IMR-90 (cell line): ENCODE measurements around the gene MTMR3.

Experiments
- CTCF ChIP-seq: conservative IDR thresholded peaks from 2 replicates; pipeline ENCODE4 v1.5.1; 2012; ENCODE audit warnings: mild to moderate bottlenecking, low read depth, low read length, improper control_type of control experiment
- ELK1 ChIP-seq: fragments of 150-350 bp; IDR thresholded peaks from 2 replicates; pipeline ENCODE4 v1.6.1; 2016; ENCODE audit warnings: low read depth, mild to moderate bottlenecking, low read length, moderate library complexity, borderline replicate concordance
- MXI1 ChIP-seq: IDR thresholded peaks from 2 replicates; pipeline ENCODE4 v1.6.1; 2012; ENCODE audit warnings: low read depth, mild to moderate bottlenecking, low read length, moderate library complexity, borderline replicate concordance
- RAD21 ChIP-seq: IDR thresholded peaks from 2 replicates; pipeline ENCODE4 v1.6.1; 2012; ENCODE audit warnings: low read length, improper control_type of control experiment
- RFX5 ChIP-seq: IDR thresholded peaks from 2 replicates; pipeline ENCODE4 v1.8.0; 2012; ENCODE audit warnings: low read depth, mild to moderate bottlenecking, low read length, moderate library complexity

DNA sequence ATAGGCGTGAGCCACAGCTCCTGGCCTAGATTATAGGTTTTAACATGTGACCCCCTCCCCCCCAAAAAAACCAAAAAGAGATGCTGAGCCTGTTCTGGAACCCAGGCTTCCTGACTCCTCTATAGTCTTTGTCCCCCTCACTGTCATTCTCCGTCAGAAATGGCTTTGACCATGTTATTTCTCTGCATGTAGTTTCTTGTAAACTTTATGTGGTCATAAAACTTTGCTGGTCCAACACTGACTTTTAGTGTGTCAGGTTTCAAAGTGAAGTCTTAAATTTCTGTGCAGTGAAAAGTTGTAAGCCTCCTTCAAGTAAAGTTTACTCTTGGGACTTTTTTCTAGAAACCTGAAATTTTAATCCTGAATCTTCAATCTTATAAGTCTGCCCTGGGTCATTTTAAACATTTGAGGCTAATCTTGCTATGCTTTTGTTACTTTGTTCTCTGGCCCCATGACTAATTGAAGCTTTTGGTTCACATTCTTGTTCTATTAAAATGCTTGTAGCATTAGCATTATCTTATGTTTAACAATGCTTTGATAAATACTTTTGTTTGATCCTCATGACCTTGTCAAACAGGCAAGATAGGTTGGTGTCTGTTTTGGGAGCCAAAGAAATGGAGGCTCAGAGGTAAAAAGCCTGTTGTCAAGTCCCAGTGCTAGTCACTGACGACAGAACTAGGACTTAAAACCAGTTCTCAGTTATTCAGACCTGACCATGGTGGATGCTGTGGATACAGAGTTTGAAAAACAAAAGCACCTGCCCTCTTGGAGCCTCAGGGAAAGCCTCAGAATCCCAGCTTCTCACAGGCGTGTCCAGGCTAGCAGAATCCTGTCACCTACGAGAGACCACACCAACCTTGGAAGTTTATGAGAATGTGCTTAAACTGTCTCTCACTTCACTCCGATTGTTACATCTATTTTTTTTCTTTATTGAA is 109.6 kb downstream of the MTMR3 start:
- TF ChIP-seq CTCF, result no peak
- TF ChIP-seq RFX5, result no peak
- no peak for TF ChIP-seq ELK1
- TF ChIP-seq RAD21, result no peak
- no peak for TF ChIP-seq MXI1
